HG03095 (cell line): ENCODE results near the gene NHSL1.

ENCODE experiments used
- ATAC-seq: cut with Tn5 transposase; IDR thresholded peaks from one replicate; pipeline ENCODE4 v1.9.1; 2021; ENCODE audit warnings: moderate library complexity; ENCODE audit not compliant: unreplicated experiment

NHSL1 gene, protein sequence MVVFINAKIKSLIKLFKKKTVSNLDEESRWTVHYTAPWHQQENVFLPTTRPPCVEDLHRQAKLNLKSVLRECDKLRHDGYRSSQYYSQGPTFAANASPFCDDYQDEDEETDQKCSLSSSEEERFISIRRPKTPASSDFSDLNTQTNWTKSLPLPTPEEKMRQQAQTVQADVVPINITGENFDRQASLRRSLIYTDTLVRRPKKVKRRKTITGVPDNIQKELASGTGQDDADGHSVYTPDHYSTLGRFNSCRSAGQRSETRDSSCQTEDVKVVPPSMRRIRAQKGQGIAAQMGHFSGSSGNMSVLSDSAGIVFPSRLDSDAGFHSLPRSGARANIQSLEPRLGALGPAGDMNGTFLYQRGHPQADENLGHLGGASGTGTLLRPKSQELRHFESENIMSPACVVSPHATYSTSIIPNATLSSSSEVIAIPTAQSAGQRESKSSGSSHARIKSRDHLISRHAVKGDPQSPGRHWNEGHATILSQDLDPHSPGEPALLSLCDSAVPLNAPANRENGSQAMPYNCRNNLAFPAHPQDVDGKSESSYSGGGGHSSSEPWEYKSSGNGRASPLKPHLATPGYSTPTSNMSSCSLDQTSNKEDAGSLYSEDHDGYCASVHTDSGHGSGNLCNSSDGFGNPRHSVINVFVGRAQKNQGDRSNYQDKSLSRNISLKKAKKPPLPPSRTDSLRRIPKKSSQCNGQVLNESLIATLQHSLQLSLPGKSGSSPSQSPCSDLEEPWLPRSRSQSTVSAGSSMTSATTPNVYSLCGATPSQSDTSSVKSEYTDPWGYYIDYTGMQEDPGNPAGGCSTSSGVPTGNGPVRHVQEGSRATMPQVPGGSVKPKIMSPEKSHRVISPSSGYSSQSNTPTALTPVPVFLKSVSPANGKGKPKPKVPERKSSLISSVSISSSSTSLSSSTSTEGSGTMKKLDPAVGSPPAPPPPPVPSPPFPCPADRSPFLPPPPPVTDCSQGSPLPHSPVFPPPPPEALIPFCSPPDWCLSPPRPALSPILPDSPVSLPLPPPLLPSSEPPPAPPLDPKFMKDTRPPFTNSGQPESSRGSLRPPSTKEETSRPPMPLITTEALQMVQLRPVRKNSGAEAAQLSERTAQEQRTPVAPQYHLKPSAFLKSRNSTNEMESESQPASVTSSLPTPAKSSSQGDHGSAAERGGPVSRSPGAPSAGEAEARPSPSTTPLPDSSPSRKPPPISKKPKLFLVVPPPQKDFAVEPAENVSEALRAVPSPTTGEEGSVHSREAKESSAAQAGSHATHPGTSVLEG (N-terminal part only)

DNA sequence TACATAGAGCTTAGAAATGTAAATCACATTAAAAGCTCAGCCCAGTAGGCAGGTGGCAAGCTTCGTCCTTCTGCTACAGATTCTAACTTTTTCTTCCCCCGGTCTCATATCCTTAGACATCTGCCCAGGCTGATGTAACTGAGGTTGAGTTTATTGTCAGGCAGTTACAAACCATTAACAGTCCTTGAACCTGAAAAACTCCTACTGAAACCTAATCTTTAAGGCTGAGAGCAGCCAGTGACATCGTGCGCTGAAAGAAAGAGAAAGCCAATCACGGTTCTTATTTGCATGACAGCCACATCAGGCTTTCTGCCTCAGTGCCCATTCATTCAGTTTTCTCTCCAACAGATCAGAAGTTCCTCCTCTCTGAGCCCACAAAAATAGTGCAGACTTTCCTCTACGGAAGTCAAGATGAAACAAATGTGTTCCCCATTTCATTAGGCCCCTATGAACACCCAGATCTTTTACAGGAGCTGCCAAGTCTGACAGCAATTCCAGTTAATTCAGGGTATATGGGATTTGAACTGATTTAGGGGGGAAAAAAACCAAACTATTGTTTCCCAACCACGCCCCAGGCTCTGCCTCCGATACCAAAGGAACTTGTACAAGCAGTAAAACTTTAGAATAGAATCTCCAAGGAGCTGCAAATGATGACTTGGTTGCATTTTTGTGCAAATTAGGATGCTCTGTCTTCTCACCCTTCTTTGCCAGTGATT, at the start of gene NHSL1:
NHSL1 (minus strand) TSS at position 192 of the 716 bp plus-strand sequence. CDS start 204 bp downstream, outside the sequence.
- peak; percentile 97 for ATAC-seq

DNA sequence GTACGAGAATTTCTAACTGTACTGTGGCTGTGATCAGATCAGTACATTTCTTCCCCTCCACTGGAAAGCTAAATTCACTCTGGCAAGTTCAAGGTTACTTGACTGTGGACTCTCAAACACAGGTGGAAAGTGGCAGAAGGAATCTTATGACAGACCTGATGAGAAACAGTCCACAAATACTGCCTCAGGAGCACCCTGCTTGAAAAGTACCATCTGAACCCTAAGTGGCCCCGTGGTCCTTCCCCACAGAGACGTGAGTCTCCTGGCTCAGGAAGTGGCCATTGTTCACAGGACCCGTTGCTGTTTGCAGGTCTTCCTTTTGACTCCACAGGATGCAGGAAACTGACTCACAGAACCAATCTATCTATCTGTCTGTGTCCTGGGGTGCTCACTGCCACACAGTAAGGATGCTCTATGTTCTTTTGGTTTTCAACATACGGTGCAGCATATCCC, 47.5 kb upstream of the NHSL1 start:
- no peak for ATAC-seq

- no peak for ATAC-seq
Measured at GRCh38 chr6:138545621-138545980, 46.3 kb upstream of the NHSL1 start.

DNA sequence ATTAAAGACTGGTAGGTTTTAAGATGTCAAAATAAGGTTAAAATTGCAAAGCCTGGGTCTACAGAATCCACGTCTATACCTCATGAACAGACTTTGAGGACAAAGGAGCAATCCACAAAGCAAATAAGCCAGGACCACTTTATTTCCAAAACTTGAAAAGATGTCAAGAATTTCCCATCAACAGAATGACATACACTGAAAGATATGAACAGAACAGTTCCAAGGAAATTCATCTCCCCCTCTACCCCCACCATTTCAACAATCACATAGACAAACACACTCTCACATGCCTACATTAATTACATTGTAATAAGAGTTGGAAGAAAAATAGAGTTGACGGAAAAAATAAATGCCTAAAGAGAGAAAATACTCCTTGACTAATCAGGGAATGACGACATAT, 45.2 kb upstream of the NHSL1 start:
- ATAC-seq = no peak

DNA sequence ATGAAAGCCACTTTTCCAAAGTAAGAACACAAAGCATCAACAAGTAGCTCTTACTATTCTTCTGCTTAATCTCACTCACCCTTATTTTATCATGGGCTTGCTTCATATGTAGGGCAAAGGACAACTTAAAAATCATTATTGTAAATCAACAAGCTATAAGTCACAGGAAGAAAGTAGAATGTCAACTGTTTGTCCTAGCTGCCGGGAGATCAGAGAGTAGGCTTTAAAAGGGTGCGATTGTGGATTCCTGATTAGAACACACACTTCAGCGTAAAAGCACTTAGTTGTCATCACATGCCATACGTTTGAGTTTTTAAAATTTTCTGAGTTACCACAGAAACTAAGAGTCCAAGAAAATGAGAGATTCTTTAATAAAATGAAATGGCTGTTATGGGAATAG, 44.4 kb upstream of the NHSL1 start:
- no peak for ATAC-seq

DNA sequence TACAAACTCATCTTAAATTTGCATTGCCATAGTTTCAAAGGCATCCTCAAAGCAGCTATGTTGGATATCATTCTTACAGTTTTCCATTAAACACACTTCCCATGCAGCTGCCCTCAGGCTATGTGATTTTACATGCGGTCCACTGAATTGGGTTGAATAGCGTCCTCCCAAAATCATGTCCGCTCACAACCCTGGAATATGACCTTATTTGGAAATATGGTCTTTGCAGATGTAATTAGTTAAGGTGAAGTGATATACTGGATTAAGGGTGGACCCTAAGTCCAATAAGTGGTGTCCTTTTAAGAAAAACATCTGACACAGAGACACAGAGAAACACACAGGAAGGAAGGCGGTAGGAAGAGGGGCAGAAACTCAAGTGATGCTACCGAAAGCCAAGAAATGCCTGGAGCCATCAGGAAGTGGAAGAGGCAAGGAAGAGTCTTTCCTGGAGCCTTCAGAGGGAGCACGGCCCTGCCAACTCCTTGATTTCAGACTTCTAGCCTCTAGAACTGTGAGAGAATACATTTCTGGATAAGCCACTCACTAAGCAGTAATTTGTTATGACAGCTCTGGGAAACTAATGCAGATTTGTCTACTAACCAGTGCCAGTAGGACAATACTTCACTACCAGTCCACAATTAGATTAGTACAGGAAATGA, 42.7 kb upstream of the NHSL1 start:
- ATAC-seq = no peak

- no peak for ATAC-seq
Measured at GRCh38 chr6:138540468-138540867, 41.2 kb upstream of the NHSL1 start.

DNA sequence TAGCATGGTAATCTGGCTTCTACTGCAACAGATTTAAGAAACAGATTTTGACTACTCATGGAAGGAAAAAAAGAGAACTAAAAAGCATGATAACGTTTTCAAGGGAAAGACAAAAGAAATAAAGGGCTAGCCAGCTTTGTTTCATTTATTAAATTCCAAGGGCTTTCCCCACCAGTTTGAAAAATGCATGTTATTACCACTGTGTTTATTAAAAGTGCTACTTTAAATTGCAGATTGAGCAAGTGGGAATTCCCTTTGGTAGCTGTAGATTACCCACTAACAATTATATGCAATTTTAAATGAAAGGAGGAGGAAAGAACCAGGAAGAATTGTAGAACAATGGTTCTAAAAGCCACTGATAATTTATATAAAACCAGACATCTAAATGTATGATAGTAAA, 40.6 kb upstream of the NHSL1 start:
- no peak for ATAC-seq

GRCh38 chr6:138538390-138539031, 39.2 kb upstream of the NHSL1 start:
- no peak for ATAC-seq

DNA sequence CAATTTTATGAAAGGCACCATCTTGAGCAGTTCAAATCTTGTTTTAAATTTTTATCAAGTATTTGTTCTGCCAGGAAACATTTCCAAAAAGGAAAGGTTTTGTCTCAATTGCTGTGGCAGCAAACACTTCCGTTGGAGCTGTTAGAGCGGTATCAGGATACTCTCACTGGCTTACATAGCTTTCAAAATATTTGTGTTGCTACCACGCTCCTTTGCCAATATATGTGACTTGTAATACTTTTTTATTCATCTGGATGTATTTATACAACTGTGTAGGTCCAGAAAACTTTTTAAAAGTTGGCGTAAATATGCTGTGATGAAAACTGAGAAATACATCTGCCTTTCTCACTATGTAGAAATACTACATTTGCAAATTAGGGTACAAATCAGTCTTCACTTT, 37.8 kb upstream of the NHSL1 start:
- ATAC-seq = no peak

DNA sequence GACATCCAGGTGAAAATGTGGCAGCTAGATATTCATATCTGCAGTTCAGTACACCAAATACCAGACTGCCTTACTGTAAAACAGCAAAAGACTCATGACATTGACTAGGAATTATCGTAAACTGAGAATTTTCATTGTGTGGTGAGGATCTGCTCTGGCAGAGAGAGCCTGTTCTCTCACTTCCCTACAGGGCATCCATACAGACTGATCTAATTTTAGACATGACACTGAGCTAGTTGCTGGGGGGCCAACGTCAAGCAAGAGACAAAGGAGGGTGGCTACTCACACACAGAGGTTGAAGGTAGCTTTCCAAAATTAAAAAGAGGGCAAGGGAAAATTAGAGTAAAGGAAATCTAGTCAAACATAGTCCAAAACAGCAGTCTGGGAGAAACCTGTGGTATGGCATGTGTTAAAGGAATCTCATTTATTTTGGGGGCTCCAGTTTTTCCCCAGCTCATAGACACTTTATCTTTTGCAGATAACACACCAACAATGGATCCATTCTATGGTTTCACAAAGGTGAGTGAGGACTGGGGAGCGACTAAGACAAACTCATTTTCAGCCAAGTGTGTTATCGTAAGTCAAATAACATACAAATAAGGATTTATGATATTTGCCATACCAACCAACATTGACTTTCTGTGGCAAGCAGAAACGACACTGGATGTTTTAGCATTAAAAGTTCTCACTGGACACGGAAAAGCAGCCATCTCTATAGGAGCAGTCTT, 36.6 kb upstream of the NHSL1 start:
- no peak for ATAC-seq

GRCh38 chr6:138533667-138534066, 34.4 kb upstream of the NHSL1 start:
- ATAC-seq = no peak

DNA sequence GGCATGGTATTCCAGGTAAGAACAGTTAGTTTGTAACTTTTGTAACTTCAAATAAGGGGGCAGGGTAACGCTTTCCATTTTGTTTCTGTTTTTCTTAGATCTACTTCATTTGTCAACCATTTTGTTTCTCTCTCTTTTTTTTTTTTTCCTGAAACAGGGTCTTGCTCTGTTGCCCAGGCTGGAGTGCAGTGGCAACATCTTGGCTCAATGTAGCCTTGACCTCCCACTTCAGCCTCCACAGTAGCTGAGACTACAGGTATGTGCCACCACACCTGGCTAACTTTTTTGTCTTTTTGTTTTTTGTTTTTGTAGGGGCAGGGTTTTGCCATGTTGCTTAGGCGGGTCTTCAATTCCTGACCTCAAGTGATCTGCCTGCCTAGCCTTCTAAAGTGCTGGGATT, 32.1 kb upstream of the NHSL1 start:
- no peak for ATAC-seq

DNA sequence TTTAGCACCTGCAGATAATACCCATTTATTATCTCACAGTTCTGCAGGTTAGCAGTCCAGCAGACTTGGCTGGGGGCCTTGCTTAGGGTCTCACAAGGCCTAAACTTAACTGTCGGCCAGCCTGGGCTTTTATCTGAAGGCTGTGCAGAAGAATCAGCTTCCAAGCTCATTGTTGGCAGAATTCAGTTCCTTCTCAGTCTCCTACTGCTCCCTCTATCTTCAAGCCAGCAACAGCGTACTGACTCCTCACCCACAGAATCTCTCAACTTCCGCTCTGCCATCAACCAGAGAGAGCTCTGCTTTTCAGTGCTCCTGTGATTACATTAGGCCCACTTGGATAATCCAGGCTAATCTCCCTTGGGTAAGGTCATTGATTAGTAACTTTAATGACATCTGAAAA, 30.2 kb upstream of the NHSL1 start:
- no peak for ATAC-seq

DNA sequence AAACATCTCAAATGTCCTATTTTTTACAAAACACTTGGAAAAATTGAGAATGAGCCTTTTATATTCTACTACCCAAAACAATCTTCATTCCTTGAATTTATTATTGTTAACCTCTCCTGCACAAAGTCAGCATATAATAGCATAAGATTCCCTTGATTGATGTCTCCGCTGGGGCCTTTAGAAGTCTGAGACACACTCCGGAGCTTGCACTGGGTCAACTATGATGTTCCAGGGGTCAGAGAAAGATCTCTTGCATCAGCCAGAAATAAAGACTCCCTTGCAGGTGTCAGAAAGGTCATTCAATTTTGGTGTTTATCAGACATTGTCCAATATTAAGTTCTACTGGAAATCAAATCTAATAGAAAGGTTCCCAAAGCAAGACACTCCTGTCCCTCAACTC, 29.7 kb upstream of the NHSL1 start:
- ATAC-seq = no peak

DNA sequence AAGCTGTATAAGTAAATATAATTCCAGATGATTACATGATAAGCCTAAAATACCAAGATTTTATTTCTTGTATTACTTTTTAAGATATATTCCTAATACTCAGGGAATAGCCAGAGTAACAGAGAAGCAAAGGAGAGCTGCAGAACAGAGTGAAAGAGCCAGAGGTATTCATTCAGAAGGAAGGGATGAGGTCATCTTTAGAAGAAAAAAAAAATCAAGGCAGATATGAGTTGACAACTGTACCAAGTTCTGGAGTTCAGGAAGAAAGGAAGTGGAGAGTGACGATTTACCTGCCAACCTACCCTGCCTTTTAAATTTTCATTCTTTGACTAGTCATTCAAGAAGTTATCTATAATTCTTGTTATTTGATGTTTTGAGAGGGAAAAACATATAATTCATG, 28.8 kb upstream of the NHSL1 start:
- ATAC-seq = no peak

DNA sequence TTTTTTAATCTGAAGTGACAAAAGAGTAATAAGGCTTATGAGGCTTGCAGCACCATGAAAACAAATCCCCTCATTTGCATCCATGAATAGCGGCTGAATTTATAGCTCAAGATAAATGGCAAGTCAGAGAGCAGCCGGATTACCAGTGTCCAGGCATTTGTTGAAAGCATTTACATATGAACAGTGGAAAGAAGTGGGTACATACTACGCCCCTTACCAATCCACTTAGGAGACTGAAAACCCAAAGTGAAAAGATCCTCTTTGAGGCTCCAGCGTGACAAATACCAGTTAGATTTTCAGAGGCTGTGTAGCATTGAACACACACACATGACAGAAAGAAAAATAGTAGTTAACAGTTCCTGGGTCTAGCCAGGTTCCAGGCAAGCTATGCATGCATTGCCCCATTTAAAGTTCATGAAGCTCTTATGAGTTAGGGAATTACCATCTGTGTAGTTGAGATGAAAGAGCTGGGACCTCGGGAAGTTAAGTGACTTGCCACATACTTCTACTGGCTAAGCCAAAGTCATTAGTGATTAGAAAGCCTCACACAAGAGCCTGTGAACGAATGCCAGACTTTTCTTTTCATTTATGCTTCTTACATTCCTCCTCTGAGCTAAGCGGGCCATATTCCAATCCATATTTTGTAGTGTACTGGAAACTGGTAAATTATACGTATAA, 28.3 kb upstream of the NHSL1 start:
- no peak for ATAC-seq

GRCh38 chr6:138526822-138527235, 27.5 kb upstream of the NHSL1 start:
- no peak for ATAC-seq
